Neural cell (in vitro differentiated cells): ENCODE results near the gene SNHG17. TPM values are rescaled to one million over a fixed set of nuclear protein-coding genes. Genes with fewer than 3 reads are reported as not detected.

Experiments
- H2AFZ ChIP-seq: fragments of 200-600, 300-800 bp; sonication (generic), shearing (Covaris generic); 2 replicates; pipeline ENCODE4 v1.6.0; 2014; ENCODE audit warnings: low read depth, mild to moderate bottlenecking, antibody characterized with exemption, low read length, moderate library complexity
- H3F3A ChIP-seq: fragments of 200-600 bp; shearing (Covaris generic); 2 replicates; pipeline ENCODE4 v1.6.1; 2016; ENCODE audit warnings: mild to moderate bottlenecking, moderate library complexity, mixed read lengths, antibody characterized with exemption, low read length; ENCODE audit not compliant: insufficient read depth, poor library complexity, severe bottlenecking
- H3K27ac ChIP-seq: fragments of 200-600, 300-800 bp; sonication (generic), shearing (Covaris generic); 2 replicates; pipeline ENCODE4 v1.5.1; 2014; ENCODE audit warnings: mild to moderate bottlenecking, low read length, moderate library complexity
- H3K27me3 ChIP-seq: fragments of 300-800, 200-600 bp; sonication (generic), shearing (Covaris generic); 2 replicates; pipeline ENCODE4 v1.6.0; 2014; ENCODE audit warnings: mild to moderate bottlenecking, low read depth, low read length, moderate library complexity; ENCODE audit not compliant: insufficient read depth
- H3K36me3 ChIP-seq: fragments of 300-800, 200-600 bp; sonication (generic), shearing (Covaris generic); 2 replicates; pipeline ENCODE4 v1.5.1; 2014; ENCODE audit warnings: mild to moderate bottlenecking, antibody characterized with exemption, low read length, moderate library complexity; ENCODE audit not compliant: insufficient read depth
- H3K4me2 ChIP-seq: fragments of 300-800, 200-600 bp; sonication (generic), shearing (Covaris generic); 2 replicates; pipeline ENCODE4 v1.6.0; 2014; ENCODE audit warnings: mild to moderate bottlenecking, low read length
- H3K4me3 ChIP-seq: fragments of 300-800, 200-600 bp; sonication (generic), shearing (Covaris generic); 2 replicates; pipeline ENCODE4 v1.5.1; 2014; ENCODE audit warnings: mild to moderate bottlenecking, low read length, moderate library complexity
- H3K79me2 ChIP-seq: fragments of 200-600 bp; shearing (Covaris generic); replicated peaks from 2 replicates; pipeline ENCODE4 v1.6.0; 2014; ENCODE audit warnings: mild to moderate bottlenecking, low read length, moderate library complexity; ENCODE audit not compliant: insufficient read depth
- H3K9ac ChIP-seq: fragments of 300-800, 200-600 bp; sonication (generic), shearing (Covaris generic); 2 replicates; pipeline ENCODE4 v1.6.1; 2016; ENCODE audit warnings: mild to moderate bottlenecking, low read length, mixed read lengths
- H3K9me2 ChIP-seq: fragments of 200-600 bp; shearing (Covaris generic); 2 replicates; pipeline ENCODE4 v1.6.1; 2016; ENCODE audit warnings: mild to moderate bottlenecking, low read length, mixed read lengths; ENCODE audit not compliant: insufficient read depth
- H3K9me3 ChIP-seq: fragments of 200-600, 300-800 bp; sonication (generic), shearing (Covaris generic); 2 replicates; pipeline ENCODE4 v1.6.1; 2016; ENCODE audit warnings: mild to moderate bottlenecking, mixed run types, low read length, moderate library complexity, mixed read lengths
- H4K20me1 ChIP-seq: fragments of 200-600 bp; shearing (Covaris generic); 2 replicates; pipeline ENCODE4 v1.6.1; 2016; ENCODE audit warnings: mild to moderate bottlenecking, mixed run types; ENCODE audit not compliant: insufficient read depth
- EP300 ChIP-seq: fragments of 450-650 bp; conservative IDR thresholded peaks from 2 replicates; pipeline ENCODE4 v1.6.1; 2014; ENCODE audit warnings: antibody characterized with exemption, mild to moderate bottlenecking, moderate library complexity; ENCODE audit not compliant: poor library complexity, severe bottlenecking
- EZH2 ChIP-seq: fragments of 200-600, 300-800 bp; shearing (Covaris generic), sonication (generic); IDR thresholded peaks from 2 replicates; pipeline ENCODE4 v1.6.1; 2014; ENCODE audit warnings: antibody characterized with exemption, low read length, borderline replicate concordance, mild to moderate bottlenecking; ENCODE audit not compliant: insufficient read depth, poor library complexity, severe bottlenecking
- MXI1 ChIP-seq: fragments of 450-650 bp; conservative IDR thresholded peaks from 2 replicates; pipeline ENCODE4 v1.6.1; 2014; ENCODE audit warnings: antibody characterized with exemption, mild to moderate bottlenecking; ENCODE audit not compliant: poor library complexity, severe bottlenecking
- POLR2AphosphoS5 ChIP-seq: IDR thresholded peaks from 2 replicates; pipeline ENCODE4 v1.6.1; 2012
- RAD21 ChIP-seq: fragments of 450-650 bp; conservative IDR thresholded peaks from 2 replicates; pipeline ENCODE4 v1.6.1; 2014; ENCODE audit warnings: antibody characterized with exemption, mild to moderate bottlenecking, moderate library complexity
- SMC3 ChIP-seq: fragments of 450-650 bp; conservative IDR thresholded peaks from 2 replicates; pipeline ENCODE4 v1.6.1; 2014; ENCODE audit warnings: antibody characterized with exemption, mild to moderate bottlenecking, moderate library complexity; ENCODE audit not compliant: poor library complexity
- TAF1 ChIP-seq: IDR thresholded peaks from 2 replicates; pipeline ENCODE4 v1.6.1; 2012; ENCODE audit warnings: low read depth
- polyA plus RNA-seq: library from polyadenylated mRNA; depleted of rRNA; stranded (reverse); fragments of >200 nt; gene quantifications from 2 replicates; pipeline ENCODE4 v1.2.3, GENCODE V29; 2014
- TF ChIP-seq, protein P1 (sequence below): IDR thresholded peaks from 2 replicates; pipeline ENCODE4 v1.6.1; 2012; ENCODE audit warnings: borderline replicate concordance
- TF ChIP-seq, protein P2 (sequence below): fragments of 450-650 bp; IDR thresholded peaks from 2 replicates; pipeline ENCODE4 v1.5.1; 2014; ENCODE audit warnings: antibody characterized with exemption, mild to moderate bottlenecking, moderate library complexity; ENCODE audit not compliant: poor library complexity, severe bottlenecking

The SNHG17 gene
- polyA plus RNA-seq, 1 donor from 2014 or later: 23.1 TPM

DNA sequence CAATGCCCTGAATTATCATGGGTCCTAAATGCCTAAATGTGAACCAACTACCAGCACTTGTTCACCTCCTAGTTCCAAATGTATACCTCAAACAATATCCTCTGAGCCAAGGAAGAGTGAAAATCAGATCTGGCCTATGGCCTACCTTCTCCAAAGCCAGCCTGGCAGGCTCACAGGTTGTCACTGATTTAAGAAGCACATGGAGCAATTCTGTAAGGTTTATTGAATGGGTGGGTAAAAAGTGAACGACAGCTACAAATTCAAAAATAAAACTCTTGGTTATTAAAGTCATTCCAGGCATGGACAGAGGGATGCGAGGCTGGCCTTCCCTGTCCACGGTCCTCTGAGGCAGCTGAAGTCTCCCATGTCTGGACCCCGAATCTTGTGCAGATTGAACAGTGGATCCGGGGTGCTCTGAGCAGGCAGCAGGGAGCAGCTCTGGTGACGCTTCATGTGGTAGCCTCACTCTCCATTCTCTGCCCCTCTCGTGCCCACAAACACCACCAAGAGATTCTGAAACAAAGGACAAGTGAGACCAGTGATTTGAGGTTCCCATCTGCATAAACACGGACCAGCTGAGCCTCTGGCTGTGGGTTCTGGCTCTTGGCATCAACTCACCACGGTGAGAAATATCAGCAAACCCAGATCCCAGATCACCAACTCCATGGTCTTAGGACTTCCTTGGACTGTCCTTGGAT lies 14.6 kb downstream of the SNHG17 start:
- no peaks in the 10 kb centered on the region for H3K27me3 ChIP-seq
- H3K36me3 ChIP-seq: no peaks in the 10 kb centered on the region
- no peaks in the 10 kb centered on the region for H4K20me1 ChIP-seq
- H2AFZ ChIP-seq: no peak overlapping the region
- no peak overlapping the region for H3K9ac ChIP-seq
- no peak for TF ChIP-seq POLR2AphosphoS5
- TF ChIP-seq, protein P1, sequence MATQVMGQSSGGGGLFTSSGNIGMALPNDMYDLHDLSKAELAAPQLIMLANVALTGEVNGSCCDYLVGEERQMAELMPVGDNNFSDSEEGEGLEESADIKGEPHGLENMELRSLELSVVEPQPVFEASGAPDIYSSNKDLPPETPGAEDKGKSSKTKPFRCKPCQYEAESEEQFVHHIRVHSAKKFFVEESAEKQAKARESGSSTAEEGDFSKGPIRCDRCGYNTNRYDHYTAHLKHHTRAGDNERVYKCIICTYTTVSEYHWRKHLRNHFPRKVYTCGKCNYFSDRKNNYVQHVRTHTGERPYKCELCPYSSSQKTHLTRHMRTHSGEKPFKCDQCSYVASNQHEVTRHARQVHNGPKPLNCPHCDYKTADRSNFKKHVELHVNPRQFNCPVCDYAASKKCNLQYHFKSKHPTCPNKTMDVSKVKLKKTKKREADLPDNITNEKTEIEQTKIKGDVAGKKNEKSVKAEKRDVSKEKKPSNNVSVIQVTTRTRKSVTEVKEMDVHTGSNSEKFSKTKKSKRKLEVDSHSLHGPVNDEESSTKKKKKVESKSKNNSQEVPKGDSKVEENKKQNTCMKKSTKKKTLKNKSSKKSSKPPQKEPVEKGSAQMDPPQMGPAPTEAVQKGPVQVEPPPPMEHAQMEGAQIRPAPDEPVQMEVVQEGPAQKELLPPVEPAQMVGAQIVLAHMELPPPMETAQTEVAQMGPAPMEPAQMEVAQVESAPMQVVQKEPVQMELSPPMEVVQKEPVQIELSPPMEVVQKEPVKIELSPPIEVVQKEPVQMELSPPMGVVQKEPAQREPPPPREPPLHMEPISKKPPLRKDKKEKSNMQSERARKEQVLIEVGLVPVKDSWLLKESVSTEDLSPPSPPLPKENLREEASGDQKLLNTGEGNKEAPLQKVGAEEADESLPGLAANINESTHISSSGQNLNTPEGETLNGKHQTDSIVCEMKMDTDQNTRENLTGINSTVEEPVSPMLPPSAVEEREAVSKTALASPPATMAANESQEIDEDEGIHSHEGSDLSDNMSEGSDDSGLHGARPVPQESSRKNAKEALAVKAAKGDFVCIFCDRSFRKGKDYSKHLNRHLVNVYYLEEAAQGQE: no peak
- TF ChIP-seq TAF1: no peak
- no peak for TF ChIP-seq EZH2
- no peak for TF ChIP-seq EP300
- TF ChIP-seq MXI1: no peak
- TF ChIP-seq, protein P2, sequence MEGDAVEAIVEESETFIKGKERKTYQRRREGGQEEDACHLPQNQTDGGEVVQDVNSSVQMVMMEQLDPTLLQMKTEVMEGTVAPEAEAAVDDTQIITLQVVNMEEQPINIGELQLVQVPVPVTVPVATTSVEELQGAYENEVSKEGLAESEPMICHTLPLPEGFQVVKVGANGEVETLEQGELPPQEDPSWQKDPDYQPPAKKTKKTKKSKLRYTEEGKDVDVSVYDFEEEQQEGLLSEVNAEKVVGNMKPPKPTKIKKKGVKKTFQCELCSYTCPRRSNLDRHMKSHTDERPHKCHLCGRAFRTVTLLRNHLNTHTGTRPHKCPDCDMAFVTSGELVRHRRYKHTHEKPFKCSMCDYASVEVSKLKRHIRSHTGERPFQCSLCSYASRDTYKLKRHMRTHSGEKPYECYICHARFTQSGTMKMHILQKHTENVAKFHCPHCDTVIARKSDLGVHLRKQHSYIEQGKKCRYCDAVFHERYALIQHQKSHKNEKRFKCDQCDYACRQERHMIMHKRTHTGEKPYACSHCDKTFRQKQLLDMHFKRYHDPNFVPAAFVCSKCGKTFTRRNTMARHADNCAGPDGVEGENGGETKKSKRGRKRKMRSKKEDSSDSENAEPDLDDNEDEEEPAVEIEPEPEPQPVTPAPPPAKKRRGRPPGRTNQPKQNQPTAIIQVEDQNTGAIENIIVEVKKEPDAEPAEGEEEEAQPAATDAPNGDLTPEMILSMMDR: no peak
- TF ChIP-seq RAD21: no peak
- no peak for TF ChIP-seq SMC3
- H3K9me2 ChIP-seq: no peaks in the 10 kb centered on the region
- H3K4me2 ChIP-seq: no peak overlapping the region
- no peak overlapping the region for H3K4me3 ChIP-seq
- H3K9me3 ChIP-seq: no peaks in the 10 kb centered on the region
- H3K27ac ChIP-seq: no peak overlapping the region
- no peaks in the 10 kb centered on the region for H3F3A ChIP-seq
- H3K79me2 ChIP-seq: no peaks in the 10 kb centered on the region

DNA sequence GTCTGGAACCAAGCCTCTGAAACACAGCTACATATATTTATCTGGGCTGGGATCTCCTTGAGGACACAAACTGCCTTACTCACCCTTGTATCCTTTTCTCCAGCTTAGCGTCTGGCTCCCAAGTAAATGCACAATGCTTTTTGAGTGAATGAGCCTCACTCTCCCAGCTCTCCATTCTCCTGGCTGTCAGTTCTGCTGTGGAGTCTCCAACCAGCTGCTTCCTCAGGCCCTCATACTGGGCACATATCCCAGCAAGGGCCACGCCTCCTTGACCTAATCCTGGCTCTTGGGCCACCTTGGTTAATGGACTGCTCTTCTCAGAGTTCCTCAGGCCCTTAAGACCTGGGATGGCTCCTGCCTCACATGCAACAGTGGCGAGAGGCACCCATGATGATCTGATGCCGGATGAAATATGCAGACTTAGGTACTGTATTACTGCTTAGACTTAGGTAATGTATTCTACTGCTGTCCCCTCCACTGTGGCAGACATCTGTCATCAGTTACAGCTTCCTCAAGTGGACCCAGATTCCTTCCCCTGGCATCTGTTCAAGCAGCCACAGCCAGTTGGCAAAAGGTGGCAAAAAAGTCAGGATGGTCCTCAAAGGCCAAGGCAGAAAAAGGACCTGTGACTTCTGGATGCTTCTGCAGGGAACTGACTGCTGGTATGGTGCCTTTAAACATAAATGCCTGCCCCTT lies 16.5 kb downstream of the SNHG17 start:
- Histone ChIP-seq H3K27ac (no peak overlapping the region), H2AFZ (no peak overlapping the region)

More for the DNA sequence above, 16.5 kb downstream of the SNHG17 start:
- no peak for TF ChIP-seq EZH2
- Histone ChIP-seq H3K4me3 (no peak overlapping the region), H3K4me2 (no peak overlapping the region), H3F3A (no peaks in the 10 kb centered on the region), H3K9ac (no peak overlapping the region), H4K20me1 (no peaks in the 10 kb centered on the region), H3K36me3 (no peaks in the 10 kb centered on the region), H3K9me3 (no peaks in the 10 kb centered on the region), H3K79me2 (no peaks in the 10 kb centered on the region), H3K9me2 (no peaks in the 10 kb centered on the region), H3K27me3 (no peaks in the 10 kb centered on the region)
